ENCODE results near the gene ZNF740.
"Not testable (repeated sequence)": the region's sequence is repeated elsewhere in the genome, so short reads cannot be mapped to it uniquely, and the experiment has no call there.

Gene ZNF740, protein sequence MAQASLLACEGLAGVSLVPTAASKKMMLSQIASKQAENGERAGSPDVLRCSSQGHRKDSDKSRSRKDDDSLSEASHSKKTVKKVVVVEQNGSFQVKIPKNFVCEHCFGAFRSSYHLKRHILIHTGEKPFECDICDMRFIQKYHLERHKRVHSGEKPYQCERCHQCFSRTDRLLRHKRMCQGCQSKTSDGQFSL

DNA sequence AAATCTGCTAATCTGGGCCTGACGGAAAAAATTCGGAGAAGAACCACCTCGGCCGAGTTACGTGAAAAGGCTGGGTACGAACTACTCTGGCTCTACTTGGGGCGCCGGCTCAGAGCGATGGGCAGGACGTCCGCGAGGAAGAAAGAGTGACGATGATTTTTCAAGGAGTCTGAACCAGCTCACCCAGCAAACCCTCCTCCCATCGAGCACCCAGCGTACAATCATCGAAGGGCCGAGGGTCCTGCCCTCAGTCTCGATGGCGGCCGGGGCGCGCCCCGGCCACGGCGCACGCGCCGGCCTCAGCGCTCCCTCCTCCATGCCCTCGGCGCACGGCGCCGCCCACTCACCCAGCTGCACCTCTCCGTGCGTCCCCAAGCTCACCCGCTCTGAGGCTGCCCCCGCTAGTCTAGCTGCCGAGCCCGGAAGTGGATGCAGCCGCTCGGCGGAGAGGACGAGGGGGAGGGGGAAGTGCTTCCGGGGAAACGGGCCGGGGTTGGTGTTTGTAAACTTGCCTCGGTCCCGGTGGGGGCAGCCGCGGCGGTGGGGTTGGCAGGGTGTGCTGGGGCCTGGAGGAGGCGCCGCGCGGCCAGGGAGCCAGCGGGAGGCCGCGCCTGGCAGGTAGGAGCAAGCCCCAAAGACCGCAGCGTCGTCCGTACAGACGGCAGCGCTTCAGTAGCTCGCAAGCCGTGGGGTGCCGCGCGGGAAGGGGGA, at the start of gene ZNF740, which contains the start of gene CSAD:
ZNF740 (plus strand) TSS at position 503 of the 711 bp plus-strand sequence. CDS start 1,262 bp downstream, outside the sequence.
CSAD (minus strand) TSS at position 706 of the 711 bp plus-strand sequence. CDS start 7,455 bp downstream, outside the sequence.
- H3K9me3 Mint-ChIP-seq, result no peaks in the 10 kb centered on the region
- peaks cover 34% of the 10 kb centered on the region for H3K36me3 Mint-ChIP-seq
- H3K27ac Mint-ChIP-seq, result peak within 1 kb of the TSS; percentile 85
- peak; percentile 99 for ATAC-seq
- no peaks in the 10 kb centered on the region for H3K27me3 Mint-ChIP-seq
- H3K4me1 Mint-ChIP-seq, result peaks cover 58% of the 10 kb centered on the region
- H3K4me3 Mint-ChIP-seq, result peak within 1 kb of the TSS; percentile 93

DNA sequence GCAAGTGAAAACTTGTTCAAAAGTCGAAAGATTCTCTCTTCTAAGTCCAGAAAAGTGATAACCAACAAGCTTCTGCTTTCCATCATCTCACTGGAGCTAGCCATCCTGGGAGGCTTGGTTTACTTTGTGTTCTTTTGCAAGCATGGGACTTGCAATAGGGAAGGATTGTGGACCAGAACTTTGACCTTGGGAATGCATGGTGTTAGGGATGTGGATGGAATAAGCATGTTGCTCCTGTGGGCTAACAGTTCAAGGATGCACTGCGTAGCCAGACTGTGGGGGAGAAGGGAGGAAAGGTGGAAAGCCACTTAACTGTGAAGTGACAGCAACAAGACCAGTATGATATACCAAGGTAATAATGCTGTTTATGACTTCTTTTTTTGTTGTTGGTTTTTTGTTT, 48.7 kb upstream of the ZNF740 start:
- H3K36me3 Mint-ChIP-seq, result no peaks in the 10 kb centered on the region
- peaks cover 33% of the 10 kb centered on the region for H3K27me3 Mint-ChIP-seq
- H3K4me3 Mint-ChIP-seq, result no peak overlapping the region
- H3K4me1 Mint-ChIP-seq, result peaks cover 19% of the 10 kb centered on the region
- H3K27ac Mint-ChIP-seq, result no peak overlapping the region
- no peak for ATAC-seq
- H3K9me3 Mint-ChIP-seq, result no peaks in the 10 kb centered on the region

DNA sequence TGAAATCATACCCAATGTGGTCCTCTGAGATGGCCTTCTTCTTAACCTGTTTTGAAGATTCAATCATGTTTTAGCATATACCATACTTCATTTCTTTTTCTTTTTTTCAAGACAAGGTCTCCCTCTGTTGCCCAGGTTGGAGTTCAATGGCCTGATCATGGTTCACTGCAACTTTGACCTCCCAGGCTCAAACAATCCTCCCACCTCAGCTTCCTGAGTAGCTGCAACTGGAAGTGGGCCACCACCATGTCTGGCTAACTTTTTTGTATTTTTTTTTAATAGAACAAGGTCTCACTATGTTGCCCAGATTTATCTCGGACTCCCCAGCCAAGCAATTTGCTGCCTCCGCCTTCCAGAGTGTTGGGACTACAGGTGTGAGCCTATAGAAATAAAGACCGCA, 46.8 kb upstream of the ZNF740 start:
- Mint-ChIP-seq H3K4me1 (peaks cover 13% of the 10 kb centered on the region), H3K36me3 (no peaks in the 10 kb centered on the region), H3K9me3 (peaks cover 2% of the 10 kb centered on the region), H3K4me3 (no peak overlapping the region), H3K27me3 (peaks cover 31% of the 10 kb centered on the region), H3K27ac (no peak overlapping the region)
- no peak for ATAC-seq

DNA sequence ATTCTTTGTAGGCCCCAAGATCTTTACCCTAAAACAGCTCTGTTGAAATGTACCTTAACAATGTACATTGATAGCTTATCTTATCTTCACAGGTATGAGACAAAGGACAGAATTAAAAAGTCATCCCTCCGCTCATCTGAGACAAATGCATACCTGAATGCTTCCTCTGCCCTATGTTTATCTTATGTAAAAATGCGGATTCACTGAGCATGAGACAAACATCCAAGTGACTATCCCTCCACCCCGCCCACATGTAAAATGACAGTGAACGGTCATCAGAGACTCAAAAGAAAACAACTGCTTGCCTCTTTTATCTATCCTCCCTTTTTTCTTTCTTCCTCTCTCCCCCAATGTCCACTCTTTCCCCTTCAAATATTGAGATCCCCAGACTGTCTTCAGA, 37.2 kb upstream of the ZNF740 start:
- Mint-ChIP-seq H3K9me3 (no peaks in the 10 kb centered on the region), H3K27ac (no peak overlapping the region), H3K4me1 (no peaks in the 10 kb centered on the region), H3K36me3 (no peaks in the 10 kb centered on the region), H3K4me3 (no peak overlapping the region), H3K27me3 (peaks cover 10% of the 10 kb centered on the region)
- ATAC-seq, result no peak

DNA sequence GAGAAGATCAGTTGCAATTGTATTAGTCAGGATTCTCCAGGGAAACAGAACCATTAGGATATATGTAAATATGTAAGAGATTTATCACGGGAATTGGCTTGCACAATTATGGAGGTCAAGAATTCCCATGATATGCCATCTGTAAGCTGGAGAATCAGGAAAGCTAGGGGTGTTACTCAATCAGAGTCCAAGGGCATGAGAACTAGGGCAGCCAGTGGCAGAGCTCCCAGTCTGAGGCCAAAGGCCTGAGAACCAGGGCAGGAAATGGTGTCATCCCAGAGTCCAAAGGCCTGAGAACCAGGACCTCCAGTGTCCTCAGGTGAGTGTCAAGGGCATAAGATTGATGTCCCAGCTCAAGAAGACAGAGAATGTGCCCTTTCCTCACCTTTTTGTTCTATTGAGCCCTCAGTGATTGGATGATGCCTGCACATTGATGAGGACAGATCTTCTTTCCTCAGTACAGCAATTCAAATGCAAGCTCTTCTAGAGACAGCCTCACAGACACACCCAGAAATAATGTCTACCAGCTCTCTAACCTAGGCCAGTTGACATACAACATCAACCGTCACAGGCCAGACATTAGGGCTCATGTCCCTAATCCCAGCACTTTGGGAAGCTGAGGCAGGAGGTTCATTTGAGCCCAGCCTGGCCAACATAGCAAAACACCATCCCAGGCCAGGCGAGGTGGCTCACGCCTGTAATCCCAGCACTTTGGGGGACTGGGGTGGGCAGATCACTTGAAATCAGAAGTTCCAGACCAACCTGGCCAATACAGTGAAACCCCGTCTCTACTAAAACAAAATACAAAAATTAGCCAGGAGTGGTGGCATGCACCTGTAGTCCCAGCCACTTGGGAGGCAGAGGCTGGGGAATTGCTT, 34.9 kb upstream of the ZNF740 start:
- Mint-ChIP-seq H3K4me1 (no peaks in the 10 kb centered on the region), H3K36me3 (no peaks in the 10 kb centered on the region), H3K9me3 (no peaks in the 10 kb centered on the region), H3K27me3 (no peaks in the 10 kb centered on the region), H3K27ac (no peak overlapping the region), H3K4me3 (no peak overlapping the region)
- no peak for ATAC-seq

DNA sequence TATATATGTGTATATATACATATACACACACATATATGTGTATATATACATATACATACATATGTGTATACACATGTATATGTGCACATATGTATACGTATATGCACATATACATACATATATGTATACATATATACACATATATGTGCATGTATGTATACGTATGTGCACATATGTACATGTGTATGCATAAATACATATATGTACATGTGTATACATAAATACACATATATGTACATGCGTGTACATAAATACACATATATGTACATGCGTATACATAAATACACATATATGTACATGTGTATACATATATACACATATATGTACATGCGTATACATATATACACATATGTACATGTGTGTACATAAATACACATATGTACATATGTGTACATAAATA, 33.3 kb upstream of the ZNF740 start:
- Mint-ChIP-seq H3K27me3 (no peaks in the 10 kb centered on the region), H3K27ac (no peak overlapping the region), H3K4me1 (no peaks in the 10 kb centered on the region), H3K36me3 (no peaks in the 10 kb centered on the region), H3K4me3 (no peak overlapping the region), H3K9me3 (no peaks in the 10 kb centered on the region)
- ATAC-seq, result no peak

DNA sequence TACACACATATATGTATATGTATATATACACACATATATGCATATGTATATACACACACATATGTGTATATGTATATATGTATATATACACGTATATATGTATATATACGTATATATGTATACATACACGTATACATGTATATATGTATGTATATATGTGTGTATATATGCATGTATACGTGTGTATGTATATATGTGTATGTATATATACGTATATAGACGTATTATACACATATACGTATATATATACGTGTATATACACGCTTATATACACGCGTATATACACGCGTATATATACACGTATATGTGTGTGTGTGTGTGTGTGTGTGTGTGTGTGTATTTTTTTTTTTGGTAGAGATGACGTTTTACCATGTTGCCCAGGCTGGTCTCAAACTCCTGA, 32.9 kb upstream of the ZNF740 start:
- Mint-ChIP-seq H3K4me1 (no peaks in the 10 kb centered on the region), H3K9me3 (no peaks in the 10 kb centered on the region), H3K36me3 (no peaks in the 10 kb centered on the region), H3K27ac (no peak overlapping the region), H3K27me3 (no peaks in the 10 kb centered on the region), H3K4me3 (no peak overlapping the region)
- ATAC-seq, result no peak

DNA sequence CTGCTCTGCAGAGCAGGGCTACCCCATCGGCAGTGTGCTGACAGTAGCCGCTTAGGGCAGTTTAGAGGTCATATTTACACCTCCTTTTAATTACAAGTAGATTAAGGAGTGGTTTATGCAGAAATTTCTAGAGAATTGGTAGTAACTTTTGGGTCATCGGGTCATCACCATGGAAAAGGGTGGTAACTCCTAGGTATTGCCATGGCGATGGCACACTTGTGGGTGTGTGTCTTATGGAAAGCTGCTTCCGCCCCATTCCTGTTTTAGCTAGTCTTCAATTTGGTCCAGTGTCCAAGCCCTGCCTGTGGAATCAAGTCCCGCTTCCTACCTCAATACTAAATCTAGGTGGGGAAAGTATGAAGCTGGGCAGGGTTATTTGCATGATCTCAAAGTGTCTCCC, 29.5 kb upstream of the ZNF740 start:
- Mint-ChIP-seq H3K4me1 (no peaks in the 10 kb centered on the region), H3K4me3 (no peak overlapping the region), H3K36me3 (no peaks in the 10 kb centered on the region), H3K27me3 (no peaks in the 10 kb centered on the region), H3K27ac (no peak overlapping the region), H3K9me3 (no peaks in the 10 kb centered on the region)
- ATAC-seq, result no peak

DNA sequence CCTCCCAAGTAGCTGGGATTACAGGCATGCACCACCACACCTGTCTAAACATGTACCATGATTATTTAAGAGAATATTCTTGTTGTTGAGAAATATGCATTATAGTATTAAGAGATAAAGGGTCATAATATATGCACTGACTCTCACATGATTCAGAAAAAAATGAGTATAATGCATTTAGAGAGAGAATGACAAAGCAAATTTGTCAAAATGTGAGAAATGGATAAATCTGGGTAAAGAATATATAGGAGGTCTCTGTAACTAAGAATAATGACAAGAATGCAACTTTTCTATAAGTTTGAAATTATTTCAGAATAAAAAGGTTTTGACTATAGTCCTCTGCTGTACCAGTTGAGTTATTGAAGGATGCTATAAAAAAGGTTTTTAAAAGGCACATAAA, 28.1 kb upstream of the ZNF740 start:
- Mint-ChIP-seq H3K27ac (no peak overlapping the region), H3K4me1 (no peaks in the 10 kb centered on the region), H3K9me3 (no peaks in the 10 kb centered on the region), H3K4me3 (no peak overlapping the region), H3K36me3 (no peaks in the 10 kb centered on the region), H3K27me3 (no peaks in the 10 kb centered on the region)
- ATAC-seq, result no peak

DNA sequence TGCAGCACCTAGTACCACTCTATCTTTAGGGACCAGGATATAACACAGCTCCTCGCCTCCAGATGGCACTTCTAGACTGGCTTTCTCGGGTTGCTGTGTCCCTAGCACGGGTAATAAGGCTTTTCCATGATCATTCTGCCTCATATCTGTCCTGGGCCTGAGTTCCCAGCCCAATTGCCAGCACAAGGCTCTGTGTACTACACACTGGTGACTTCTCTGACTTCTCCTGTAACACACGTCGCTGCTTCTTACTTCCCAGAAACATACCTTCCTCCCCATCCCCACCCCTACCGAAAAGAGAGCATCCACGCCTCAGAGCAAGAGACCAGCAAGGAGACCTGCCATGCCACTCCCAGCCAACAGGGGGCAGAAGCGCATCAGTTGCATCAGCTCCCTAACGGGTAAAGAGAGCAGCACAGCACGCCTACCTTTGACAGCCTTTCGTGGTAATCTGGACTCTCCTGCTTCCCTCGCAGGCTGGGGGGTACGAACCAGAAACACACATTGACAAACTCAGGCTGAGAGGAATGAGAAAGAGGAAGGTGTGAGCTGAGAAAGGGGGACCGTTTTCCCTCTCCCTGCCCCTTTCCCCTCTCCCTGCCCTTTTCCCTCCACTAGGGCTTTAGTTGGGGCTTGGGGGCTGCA, 21.2 kb upstream of the ZNF740 start:
- H3K4me3 Mint-ChIP-seq, result no peak overlapping the region
- H3K36me3 Mint-ChIP-seq, result no peaks in the 10 kb centered on the region
- ATAC-seq, result peak; percentile 95
- H3K4me1 Mint-ChIP-seq, result peaks cover 9% of the 10 kb centered on the region
- H3K27me3 Mint-ChIP-seq, result no peaks in the 10 kb centered on the region
- H3K9me3 Mint-ChIP-seq, result no peaks in the 10 kb centered on the region
- H3K27ac Mint-ChIP-seq, result peak overlapping the region; percentile 73

DNA sequence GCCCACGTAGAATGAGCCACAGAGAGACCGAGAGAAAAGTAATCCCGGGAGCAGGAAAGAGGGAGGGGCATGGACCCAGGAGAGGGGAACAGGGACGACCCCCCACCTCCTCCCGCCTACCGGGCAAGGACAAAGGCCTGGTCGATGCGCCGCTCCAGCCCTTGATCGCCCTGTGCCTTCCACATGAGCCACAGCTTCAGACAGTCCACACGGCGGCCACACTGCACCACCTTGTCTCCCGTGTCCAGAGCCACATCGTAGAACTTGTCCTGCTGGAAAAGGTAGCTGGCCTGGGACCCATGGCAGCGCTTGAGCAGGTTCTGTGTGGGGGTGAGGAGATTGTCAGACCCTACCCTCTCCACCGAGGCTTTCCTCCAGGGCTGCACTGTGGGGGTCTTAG, 20.5 kb upstream of the ZNF740 start:
- Mint-ChIP-seq H3K4me3 (no peak overlapping the region), H3K27me3 (no peaks in the 10 kb centered on the region), H3K9me3 (no peaks in the 10 kb centered on the region), H3K4me1 (peaks cover 9% of the 10 kb centered on the region), H3K27ac (peak overlapping the region; percentile 73), H3K36me3 (no peaks in the 10 kb centered on the region)
- ATAC-seq, result no peak

DNA sequence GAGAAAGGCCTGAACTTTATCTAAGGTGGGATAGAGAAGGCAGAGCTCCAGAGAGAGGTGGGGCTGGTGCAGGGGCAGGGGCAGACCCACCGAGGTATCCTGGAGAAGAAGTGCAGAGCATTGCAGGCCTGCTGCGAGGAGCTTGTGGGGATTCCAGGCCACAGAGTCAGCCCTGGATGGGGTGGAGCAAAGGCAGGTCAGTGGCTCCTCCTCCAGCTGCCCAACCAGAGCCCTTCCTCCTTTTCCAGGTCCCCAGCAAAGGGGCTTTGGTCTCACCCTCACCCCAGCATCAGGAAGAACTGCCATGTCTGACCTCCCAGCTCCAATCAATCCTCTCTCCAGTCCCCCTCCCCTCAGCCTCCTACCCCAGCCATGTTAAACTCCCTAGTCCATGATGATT, 19.8 kb upstream of the ZNF740 start:
- H3K27me3 Mint-ChIP-seq, result no peaks in the 10 kb centered on the region
- H3K4me1 Mint-ChIP-seq, result peaks cover 9% of the 10 kb centered on the region
- no peak for ATAC-seq
- no peak overlapping the region for H3K27ac Mint-ChIP-seq
- no peak overlapping the region for H3K4me3 Mint-ChIP-seq
- no peaks in the 10 kb centered on the region for H3K9me3 Mint-ChIP-seq
- no peaks in the 10 kb centered on the region for H3K36me3 Mint-ChIP-seq

DNA sequence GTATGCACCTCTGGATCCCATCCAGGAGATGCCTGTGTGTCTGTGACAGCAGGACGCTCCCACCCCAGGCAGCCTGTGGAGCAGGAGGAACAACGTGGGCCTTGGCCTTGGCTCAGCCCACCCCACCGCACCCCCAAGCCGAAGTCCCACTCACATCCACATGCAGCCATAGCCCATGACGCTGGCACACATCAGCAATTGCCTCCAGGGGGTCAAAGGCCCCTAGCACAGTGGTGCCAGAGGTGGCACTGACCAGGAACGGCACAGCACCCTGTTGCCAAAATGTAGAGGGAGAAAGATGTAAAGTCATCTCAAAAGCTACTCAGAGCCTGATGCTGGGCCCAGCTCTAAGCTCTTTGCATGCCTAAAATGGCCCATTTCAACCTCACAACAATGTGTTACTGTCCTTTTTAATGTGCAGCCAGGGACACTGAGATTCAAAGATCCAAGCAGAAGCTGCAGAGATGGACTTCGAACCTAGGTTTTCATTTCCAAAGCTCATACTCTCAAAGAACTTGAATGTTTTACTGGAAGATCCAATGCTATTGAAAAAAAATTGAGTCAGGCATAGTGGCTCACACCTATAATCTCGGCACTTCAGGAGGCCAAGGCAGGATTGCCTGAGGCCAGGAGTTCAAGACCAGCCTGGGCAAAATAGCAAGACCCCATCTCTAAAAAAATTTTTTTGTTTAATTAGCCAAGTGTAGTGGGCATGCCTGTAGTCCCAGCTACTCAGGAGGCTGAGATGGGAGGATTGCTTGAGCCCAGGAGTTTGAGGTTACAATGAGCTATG, 19.2 kb upstream of the ZNF740 start:
- peaks cover 9% of the 10 kb centered on the region for H3K4me1 Mint-ChIP-seq

DNA sequence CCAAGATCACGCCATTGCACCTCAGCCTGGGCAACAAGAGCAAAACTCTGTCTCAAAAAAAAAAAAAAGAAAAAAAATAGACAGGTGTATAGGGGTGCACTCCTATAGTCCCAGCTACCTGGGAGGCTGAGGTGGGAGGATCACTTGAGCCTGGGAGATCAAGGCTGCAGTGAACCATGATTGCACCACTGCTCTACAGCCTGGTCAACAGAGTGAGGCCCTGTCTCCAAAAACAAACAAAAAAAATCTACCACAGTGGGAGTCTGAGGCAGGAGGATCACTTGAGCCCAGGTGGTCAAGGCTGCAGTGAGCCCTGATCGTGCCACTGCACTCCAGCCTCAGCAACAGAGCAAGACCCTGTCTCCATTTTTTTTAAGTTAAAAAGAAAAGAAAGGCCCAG, 17.5 kb upstream of the ZNF740 start:
- not testable (repeated sequence) for H3K9me3 Mint-ChIP-seq

More for the DNA sequence above, 19.2 kb upstream of the ZNF740 start:
- H3K9me3 Mint-ChIP-seq, result no peaks in the 10 kb centered on the region
- H3K36me3 Mint-ChIP-seq, result no peaks in the 10 kb centered on the region
- no peak overlapping the region for H3K4me3 Mint-ChIP-seq
- H3K27me3 Mint-ChIP-seq, result no peaks in the 10 kb centered on the region
- ATAC-seq, result no peak
- no peak overlapping the region for H3K27ac Mint-ChIP-seq

More for the DNA sequence above, 17.5 kb upstream of the ZNF740 start:
- H3K27me3 Mint-ChIP-seq, H3K4me1 Mint-ChIP-seq, H3K27ac Mint-ChIP-seq, H3K36me3 Mint-ChIP-seq, ATAC-seq, H3K4me3 Mint-ChIP-seq: not testable (repeated sequence)
